Measurements from ENCODE around the gene CHCT1.

The CHCT1 gene

DNA sequence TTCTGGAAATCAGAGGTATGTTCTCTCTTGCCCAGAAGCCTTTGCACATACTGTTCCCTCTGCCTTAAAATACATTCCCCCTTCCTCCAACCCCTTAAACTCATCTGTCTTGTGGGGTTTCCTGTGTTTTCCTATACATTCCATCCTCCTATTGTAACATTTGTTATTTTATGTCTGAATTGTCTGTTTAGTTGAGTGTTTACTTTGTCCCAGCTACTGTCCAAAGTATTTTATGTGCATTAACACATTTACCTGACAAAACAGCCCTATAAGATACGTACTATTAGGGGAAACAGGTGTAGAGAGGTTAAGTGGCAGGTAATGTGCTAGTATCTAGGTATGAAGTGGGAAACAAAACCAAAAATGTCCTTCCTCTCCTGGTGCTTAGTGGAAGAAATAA is 42.1 kb downstream of the CHCT1 start:
- DNase-seq (ENCODE audit: low read depth): no peak
- H3K4me3 ChIP-seq (ENCODE audit: low read depth, low read length): no peak overlapping the region
- no peak for TF ChIP-seq CTCF (conservative IDR thresholded peaks at IDR 0.05; ENCODE audit: low read depth, low read length)

DNA sequence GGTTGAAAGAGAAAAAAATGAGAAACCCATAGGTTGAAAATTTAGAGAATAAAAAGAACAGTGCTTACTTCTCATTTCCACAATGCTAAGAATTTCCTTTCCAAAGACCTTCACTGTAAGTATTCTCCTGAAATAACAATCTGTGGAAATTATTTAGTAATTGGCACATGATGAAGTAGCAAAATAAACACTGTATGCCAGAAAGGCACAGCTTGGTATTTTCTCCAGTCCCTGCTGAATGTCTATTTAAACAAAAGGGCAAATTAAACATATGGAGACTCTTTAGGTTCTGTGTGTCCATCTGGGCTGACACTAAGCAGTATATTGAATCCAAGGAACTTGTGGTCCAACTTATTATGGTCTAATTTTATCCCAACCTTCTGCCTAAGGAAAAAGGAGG is 46.1 kb downstream of the CHCT1 start:
- peak; percentile 48 for DNase-seq (ENCODE audit: low read depth)
- no peak for TF ChIP-seq CTCF (conservative IDR thresholded peaks at IDR 0.05; ENCODE audit: low read depth, low read length)

GRCh38 chr17:60471451-60471850 is 49.2 kb downstream of the CHCT1 start:
- no peak for TF ChIP-seq CTCF (conservative IDR thresholded peaks at IDR 0.05; ENCODE audit: low read depth, low read length)
- H3K4me3 ChIP-seq (ENCODE audit: low read depth, low read length): no peak overlapping the region
- no peak for DNase-seq (ENCODE audit: low read depth)

More for the DNA sequence above, 46.1 kb downstream of the CHCT1 start:
- H3K4me3 ChIP-seq (ENCODE audit: low read depth, low read length): no peak overlapping the region

- TF ChIP-seq CTCF (conservative IDR thresholded peaks at IDR 0.05; ENCODE audit: low read depth, low read length): no peak
- H3K4me3 ChIP-seq (ENCODE audit: low read depth, low read length): no peak overlapping the region
- DNase-seq (ENCODE audit: low read depth): no peak
Observed at GRCh38 chr17:60472449-60472848, 50.2 kb downstream of the CHCT1 start.

DNA sequence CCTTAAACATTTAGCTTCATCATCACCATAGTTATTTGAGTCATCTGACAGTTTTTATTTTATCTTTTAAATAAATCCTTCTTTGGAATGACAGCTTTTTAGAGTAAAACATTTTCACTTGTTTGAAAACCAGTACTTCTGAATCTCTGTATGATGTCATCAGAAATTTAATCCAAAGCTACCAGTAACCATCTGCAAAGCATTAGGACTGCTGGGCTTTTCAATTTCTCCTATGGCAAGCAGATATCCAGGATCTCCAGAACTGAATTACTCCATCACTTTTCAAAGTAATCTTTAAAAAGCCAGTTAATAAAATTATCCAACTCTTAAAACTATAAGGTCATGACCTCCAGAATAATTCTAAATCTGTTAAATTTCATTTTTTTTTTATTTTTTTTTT is 51.5 kb downstream of the CHCT1 start:
- DNase-seq (ENCODE audit: low read depth): no peak
- no peak for TF ChIP-seq CTCF (conservative IDR thresholded peaks at IDR 0.05; ENCODE audit: low read depth, low read length)
- H3K4me3 ChIP-seq (ENCODE audit: low read depth, low read length): no peak overlapping the region
